Epidermal melanocyte (primary cell): ENCODE results near the gene RFT1.

Source experiments
- DNase-seq: peaks from one replicate; pipeline ENCODE4 v3.0.0; 2011; ENCODE audit warnings: low spot score; ENCODE audit not compliant: insufficient read length

RFT1 gene

GRCh38 chr3:53130179-53131061 is at the start of gene RFT1:
Gene RFT1, minus strand, starts transcription at chr3:53130435. Its CDS starts 35 bp downstream, at chr3:53130400.
- peak; percentile 85 for DNase-seq

- no peak for DNase-seq
Observed at GRCh38 chr3:53179580-53179979, 49.3 kb upstream of the RFT1 start.

GRCh38 chr3:53178246-53178645 is 48.0 kb upstream of the RFT1 start:
- DNase-seq, result no peak

GRCh38 chr3:53175613-53176540 is 45.6 kb upstream of the RFT1 start:
- no peak for DNase-seq

- no peak for DNase-seq
Observed at GRCh38 chr3:53174346-53175250, 44.4 kb upstream of the RFT1 start.

GRCh38 chr3:53173107-53173506 is 42.9 kb upstream of the RFT1 start:
- no peak for DNase-seq

GRCh38 chr3:53171827-53172505 is 41.7 kb upstream of the RFT1 start:
- no peak for DNase-seq

- DNase-seq, result no peak
Observed at GRCh38 chr3:53171064-53171418, 40.8 kb upstream of the RFT1 start.

GRCh38 chr3:53170325-53171063 is 40.3 kb upstream of the RFT1 start:
- DNase-seq, result no peak

- no peak for DNase-seq
Observed at GRCh38 chr3:53169832-53170324, 39.6 kb upstream of the RFT1 start.

- DNase-seq, result peak; percentile 80
Observed at GRCh38 chr3:53169045-53169831, 39.0 kb upstream of the RFT1 start.

GRCh38 chr3:53168175-53168923 is 38.1 kb upstream of the RFT1 start:
- no peak for DNase-seq

- no peak for DNase-seq
Observed at GRCh38 chr3:53167418-53168174, 37.4 kb upstream of the RFT1 start.

GRCh38 chr3:53166781-53167291 is 36.6 kb upstream of the RFT1 start:
- DNase-seq, result peak; percentile 82

- DNase-seq, result no peak
Observed at GRCh38 chr3:53166206-53166605, 36.0 kb upstream of the RFT1 start.

GRCh38 chr3:53164911-53165310 is 34.7 kb upstream of the RFT1 start:
- no peak for DNase-seq
